Left ventricle myocardium inferior (tissue), 1 donor: Measurements from ENCODE around the gene RPL21. TPM values are rescaled to one million over a fixed set of nuclear protein-coding genes. Genes with fewer than 3 reads are reported as not detected.

Experiments used
- DNase-seq: peaks from one replicate; pipeline ENCODE4 v3.0.0-alpha.2; 2020
- H3K27ac ChIP-seq: fragments of 200-600 bp; replicated peaks from 2 replicates; pipeline ENCODE4 v1.8.0; 2021
- H3K27me3 ChIP-seq: fragments of 200-600 bp; 2 replicates; pipeline ENCODE4 v1.8.0; 2021; ENCODE audit warnings: low read depth
- H3K36me3 ChIP-seq: fragments of 200-600 bp; 2 replicates; pipeline ENCODE4 v1.8.0; 2021
- H3K4me1 ChIP-seq: fragments of 200-600 bp; 2 replicates; pipeline ENCODE4 v1.8.0; 2021
- H3K4me3 ChIP-seq: fragments of 200-600 bp; 2 replicates; pipeline ENCODE4 v1.8.0; 2021; ENCODE audit warnings: mild to moderate bottlenecking, moderate library complexity
- H3K9me3 ChIP-seq: fragments of 200-600 bp; replicated peaks from 2 replicates; pipeline ENCODE4 v1.8.0; 2021
- CTCF ChIP-seq: fragments of 200-600 bp; IDR thresholded peaks from 2 replicates; pipeline ENCODE4 v1.8.0; 2021; ENCODE audit warnings: antibody characterized with exemption, mild to moderate bottlenecking, borderline replicate concordance
- intact Hi-C: fragments of 100-400 bp; cut with micrococcal nuclease; formaldehyde crosslinking; loops from one replicate; pipeline ENCODE4 v1.11.0; 2022
- total RNA-seq: library from RNA; stranded (reverse); fragmentation: NEBNext Ultra II Directional; extraction: Animal tissue kit (Norgen Biotek cat#: 25700); gene quantifications from one replicate; pipeline ENCODE4 v1.2.1, GENCODE V29; 2021
- donor health status: DM: no; HTN: yes; CAD: no; lungs with severe emphysema.

Gene RPL21
- total RNA-seq, 1 donor from 2014 or later: 674 TPM

GRCh38 chr13:27280009-27280656, 28.8 kb downstream of the RPL21 start:
- no peaks in the 10 kb centered on the region for H3K9me3 ChIP-seq
- H3K27me3 ChIP-seq: peaks cover 5% of the 10 kb centered on the region
- no peak overlapping the region for H3K27ac ChIP-seq
- no peak for TF ChIP-seq CTCF
- no peaks in the 10 kb centered on the region for H3K36me3 ChIP-seq
- H3K4me1 ChIP-seq: no peaks in the 10 kb centered on the region
- intact Hi-C loops: no loop called here
- no peak overlapping the region for H3K4me3 ChIP-seq
- DNase-seq: no peak

- TF ChIP-seq CTCF: no peak
- Histone ChIP-seq H3K4me3 (no peak overlapping the region), H3K4me1 (no peaks in the 10 kb centered on the region), H3K36me3 (no peaks in the 10 kb centered on the region), H3K9me3 (no peaks in the 10 kb centered on the region), H3K27me3 (peaks cover 5% of the 10 kb centered on the region), H3K27ac (no peak overlapping the region)
- no peak for DNase-seq
- intact Hi-C loops: no loop called here
Observed at GRCh38 chr13:27280841-27281240, 29.5 kb downstream of the RPL21 start.

GRCh38 chr13:27281420-27281819, 30.1 kb downstream of the RPL21 start:
- no peak for DNase-seq
- intact Hi-C loops: no loop called here
- Histone ChIP-seq H3K27me3 (peaks cover 5% of the 10 kb centered on the region), H3K36me3 (no peaks in the 10 kb centered on the region), H3K27ac (no peak overlapping the region), H3K4me1 (no peaks in the 10 kb centered on the region), H3K4me3 (no peak overlapping the region), H3K9me3 (no peaks in the 10 kb centered on the region)
- no peak for TF ChIP-seq CTCF

- H3K4me1 ChIP-seq: no peaks in the 10 kb centered on the region
- peak; percentile 55 for TF ChIP-seq CTCF
- DNase-seq: no peak
- intact Hi-C loops: no loop called here
- no peaks in the 10 kb centered on the region for H3K36me3 ChIP-seq
- no peaks in the 10 kb centered on the region for H3K27me3 ChIP-seq
- H3K27ac ChIP-seq: no peak overlapping the region
- H3K9me3 ChIP-seq: no peaks in the 10 kb centered on the region
- H3K4me3 ChIP-seq: no peak overlapping the region
Observed at GRCh38 chr13:27283906-27284493, 32.6 kb downstream of the RPL21 start.

GRCh38 chr13:27288392-27288791, 37.0 kb downstream of the RPL21 start:
- no peak overlapping the region for H3K4me3 ChIP-seq
- intact Hi-C loops: no loop called here
- H3K4me1 ChIP-seq: peaks cover 8% of the 10 kb centered on the region
- H3K27ac ChIP-seq: no peak overlapping the region
- TF ChIP-seq CTCF: no peak
- no peaks in the 10 kb centered on the region for H3K27me3 ChIP-seq
- DNase-seq: no peak
- H3K36me3 ChIP-seq: no peaks in the 10 kb centered on the region
- H3K9me3 ChIP-seq: no peaks in the 10 kb centered on the region
